Osteocyte (in vitro differentiated cells): ENCODE results near the gene GFY. TPM values are rescaled to one million over a fixed set of nuclear protein-coding genes. Genes with fewer than 3 reads are reported as not detected.

Source experiments
- DNase-seq: peaks from one replicate; pipeline ENCODE4 v3.0.0; 2021; ENCODE audit warnings: mixed read lengths; ENCODE audit not compliant: unreplicated experiment; ENCODE audit errors: extremely low spot score
- H3K27ac Mint-ChIP-seq: one replicate; pipeline ENCODE4 v1.8.0; 2021; ENCODE audit warnings: mild to moderate bottlenecking, mixed read lengths; ENCODE audit not compliant: unreplicated experiment
- H3K27me3 Mint-ChIP-seq: one replicate; pipeline ENCODE4 v1.8.0; 2021; ENCODE audit warnings: mixed read lengths; ENCODE audit not compliant: unreplicated experiment
- H3K36me3 Mint-ChIP-seq: one replicate; pipeline ENCODE4 v1.8.0; 2021; ENCODE audit warnings: mixed read lengths; ENCODE audit not compliant: unreplicated experiment
- H3K4me1 Mint-ChIP-seq: one replicate; pipeline ENCODE4 v1.8.0; 2021; ENCODE audit warnings: mixed read lengths; ENCODE audit not compliant: unreplicated experiment
- H3K4me3 Mint-ChIP-seq: one replicate; pipeline ENCODE4 v1.8.0; 2021; ENCODE audit warnings: mild to moderate bottlenecking, moderate library complexity, mixed read lengths; ENCODE audit not compliant: unreplicated experiment
- H3K9me3 Mint-ChIP-seq: one replicate; pipeline ENCODE4 v1.8.0; 2021; ENCODE audit warnings: mixed read lengths; ENCODE audit not compliant: unreplicated experiment
- CTCF ChIP-seq: fragments of 200-600 bp; sonication (generic); IDR thresholded peaks from 2 replicates; pipeline ENCODE4 v1.5.0; 2021; ENCODE audit warnings: antibody characterized with exemption, mild to moderate bottlenecking, moderate library complexity
- total RNA-seq: library from RNA; stranded (reverse); gene quantifications from 2 replicates; pipeline ENCODE4 v1.2.1, GENCODE V29; 2021

Gene GFY
- total RNA-seq, 1 donor from 2014 or later: not detected

- peaks cover 7% of the 10 kb centered on the region for H3K4me1 Mint-ChIP-seq
- peaks cover 3% of the 10 kb centered on the region for H3K36me3 Mint-ChIP-seq
- TF ChIP-seq CTCF: no peak
- H3K4me3 Mint-ChIP-seq: no peak overlapping the region
- H3K27ac Mint-ChIP-seq: no peak overlapping the region
- no peak for DNase-seq
- H3K27me3 Mint-ChIP-seq: no peaks in the 10 kb centered on the region
- H3K9me3 Mint-ChIP-seq: no peaks in the 10 kb centered on the region
Observed at GRCh38 chr19:49465371-49465770, 40.2 kb downstream of the GFY start.

DNA sequence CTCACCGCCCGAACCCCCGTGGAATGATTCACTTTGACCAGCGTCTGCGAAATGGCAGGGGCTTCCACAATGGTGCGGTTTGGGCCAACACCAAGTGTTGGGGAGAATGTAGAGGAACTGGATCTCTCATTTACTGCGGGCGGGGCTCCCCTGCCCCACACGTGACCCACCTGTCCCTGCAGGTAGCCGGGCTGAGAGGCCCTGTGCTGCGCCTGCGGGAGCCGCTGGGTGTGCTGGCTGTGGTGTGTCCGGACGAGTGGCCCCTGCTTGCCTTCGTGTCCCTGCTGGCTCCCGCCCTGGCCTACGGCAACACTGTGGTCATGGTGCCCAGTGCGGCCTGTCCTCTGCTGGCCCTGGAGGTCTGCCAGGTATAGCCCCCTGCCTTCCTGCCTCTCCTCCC lies 43.0 kb downstream of the GFY start:
- H3K27me3 Mint-ChIP-seq: no peaks in the 10 kb centered on the region
- DNase-seq: no peak
- no peak for TF ChIP-seq CTCF

DNA sequence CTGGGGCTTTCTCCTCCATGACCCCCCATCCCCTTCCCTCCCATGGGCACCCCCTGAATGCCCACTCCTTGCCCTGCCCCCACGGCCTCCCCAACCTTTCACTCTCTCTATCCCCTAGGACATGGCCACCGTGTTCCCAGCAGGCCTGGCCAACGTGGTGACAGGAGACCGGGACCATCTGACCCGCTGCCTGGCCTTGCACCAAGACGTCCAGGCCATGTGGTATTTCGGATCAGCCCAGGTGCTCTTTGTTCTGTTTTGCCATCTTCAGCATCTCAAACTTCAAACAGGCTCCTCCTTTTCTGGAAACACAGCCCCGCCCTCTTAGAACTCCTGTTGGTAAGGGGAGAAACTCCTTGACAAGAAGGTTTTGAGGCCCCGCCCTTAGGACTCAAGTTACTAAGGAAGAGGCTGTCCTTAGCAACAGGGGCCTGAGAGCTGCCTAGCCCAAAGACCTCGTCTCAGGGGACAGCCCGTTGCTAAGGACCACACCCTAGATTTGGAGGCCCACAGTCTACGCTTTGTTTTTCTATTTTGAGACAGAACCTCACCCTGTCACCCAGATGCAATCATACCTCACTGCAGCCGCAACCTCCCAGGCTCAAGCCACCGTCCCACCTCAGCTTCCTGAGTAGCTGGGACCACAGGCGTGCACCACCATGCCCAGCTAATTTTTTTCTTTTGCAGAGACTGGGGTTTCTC lies 43.7 kb downstream of the GFY start:
- no peaks in the 10 kb centered on the region for H3K27me3 Mint-ChIP-seq
- H3K27ac Mint-ChIP-seq: peak overlapping the region; percentile 98
- H3K4me3 Mint-ChIP-seq: peak overlapping the region; percentile 47
- H3K36me3 Mint-ChIP-seq: peaks cover 3% of the 10 kb centered on the region
- H3K9me3 Mint-ChIP-seq: no peaks in the 10 kb centered on the region
- no peak for TF ChIP-seq CTCF
- peak; percentile 90 for DNase-seq
- H3K4me1 Mint-ChIP-seq: peaks cover 13% of the 10 kb centered on the region

More for the DNA sequence above, 43.0 kb downstream of the GFY start:
- Mint-ChIP-seq H3K9me3 (no peaks in the 10 kb centered on the region), H3K36me3 (peaks cover 3% of the 10 kb centered on the region), H3K4me3 (no peak overlapping the region), H3K4me1 (peaks cover 8% of the 10 kb centered on the region), H3K27ac (peak overlapping the region; percentile 98)

- DNase-seq: no peak
Observed at GRCh38 chr19:49469828-49470614, 44.8 kb downstream of the GFY start.

More at GRCh38 chr19:49469828-49470614, 44.8 kb downstream of the GFY start:
- Mint-ChIP-seq H3K4me1 (peaks cover 20% of the 10 kb centered on the region), H3K27me3 (no peaks in the 10 kb centered on the region), H3K4me3 (no peak overlapping the region), H3K27ac (peak overlapping the region; percentile 71), H3K9me3 (no peaks in the 10 kb centered on the region), H3K36me3 (peaks cover 3% of the 10 kb centered on the region)
- peak; percentile 9 for TF ChIP-seq CTCF
